Measurements from ENCODE around the gene DIAPH1.

DNA sequence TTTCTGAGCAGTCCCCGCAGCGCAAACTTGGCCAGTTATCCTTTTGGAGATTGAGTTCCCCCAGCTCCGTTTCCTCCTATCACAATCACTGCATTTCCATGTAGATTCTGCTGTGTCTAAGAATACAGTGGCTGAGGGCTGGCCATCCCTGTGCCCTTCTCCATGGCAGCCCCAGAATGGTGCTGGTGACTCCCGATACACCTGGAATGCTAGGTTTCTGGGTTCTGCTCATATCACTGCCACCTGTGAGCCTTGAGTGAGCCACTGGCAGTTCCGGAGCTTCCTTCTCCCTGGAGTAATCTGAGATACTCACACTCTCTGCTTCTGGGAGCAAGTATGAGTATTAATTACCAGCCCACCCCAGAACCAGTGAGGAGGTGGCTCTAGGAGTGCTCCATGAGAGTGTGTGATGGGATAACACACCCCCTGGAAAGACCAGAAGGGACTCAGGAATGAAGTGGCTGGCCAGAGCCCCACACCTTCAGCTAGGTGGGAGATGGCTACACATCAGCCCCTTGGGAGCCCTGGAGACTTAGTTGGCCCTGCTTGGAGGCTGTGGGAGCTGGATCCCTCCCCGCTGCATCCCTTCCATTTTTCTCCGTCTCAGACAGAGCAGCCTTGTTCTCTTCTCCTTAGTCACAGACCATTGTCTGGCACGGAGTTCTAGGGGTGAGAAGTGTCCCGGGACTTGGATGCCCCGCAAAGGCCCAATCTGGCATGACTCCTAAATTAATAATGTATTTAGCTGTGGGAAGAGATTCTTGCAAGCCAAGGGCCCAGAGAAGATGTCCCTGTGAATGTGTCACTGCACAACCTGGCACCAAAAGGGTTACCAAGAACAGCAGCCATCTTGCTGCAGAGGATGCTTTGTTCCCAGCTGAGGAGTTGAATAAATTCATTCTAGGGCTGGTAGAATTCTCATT, 125.0 kb downstream of the DIAPH1 start:
- TF ChIP-seq, protein P1, sequence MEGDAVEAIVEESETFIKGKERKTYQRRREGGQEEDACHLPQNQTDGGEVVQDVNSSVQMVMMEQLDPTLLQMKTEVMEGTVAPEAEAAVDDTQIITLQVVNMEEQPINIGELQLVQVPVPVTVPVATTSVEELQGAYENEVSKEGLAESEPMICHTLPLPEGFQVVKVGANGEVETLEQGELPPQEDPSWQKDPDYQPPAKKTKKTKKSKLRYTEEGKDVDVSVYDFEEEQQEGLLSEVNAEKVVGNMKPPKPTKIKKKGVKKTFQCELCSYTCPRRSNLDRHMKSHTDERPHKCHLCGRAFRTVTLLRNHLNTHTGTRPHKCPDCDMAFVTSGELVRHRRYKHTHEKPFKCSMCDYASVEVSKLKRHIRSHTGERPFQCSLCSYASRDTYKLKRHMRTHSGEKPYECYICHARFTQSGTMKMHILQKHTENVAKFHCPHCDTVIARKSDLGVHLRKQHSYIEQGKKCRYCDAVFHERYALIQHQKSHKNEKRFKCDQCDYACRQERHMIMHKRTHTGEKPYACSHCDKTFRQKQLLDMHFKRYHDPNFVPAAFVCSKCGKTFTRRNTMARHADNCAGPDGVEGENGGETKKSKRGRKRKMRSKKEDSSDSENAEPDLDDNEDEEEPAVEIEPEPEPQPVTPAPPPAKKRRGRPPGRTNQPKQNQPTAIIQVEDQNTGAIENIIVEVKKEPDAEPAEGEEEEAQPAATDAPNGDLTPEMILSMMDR (conservative IDR thresholded peaks at IDR 0.05; ENCODE audit: low read length): no peak
- TF ChIP-seq EZH2phosphoT487 (IDR thresholded peaks at IDR 0.05; ENCODE audit: borderline replicate concordance): no peak
